GM12865 (cell line): Measurements from ENCODE around the gene ADAMTS18.
"Not testable (repeated sequence)": the region's sequence is repeated elsewhere in the genome, so short reads cannot be mapped to it uniquely, and the experiment has no call there.

ENCODE experiments used
- DNase-seq: peaks from one replicate; pipeline ENCODE4 v3.0.0; 2010; ENCODE audit warnings: low read depth
- H3K4me3 ChIP-seq: 2 replicates; pipeline ENCODE4 v1.5.1; 2011; ENCODE audit warnings: mild to moderate bottlenecking, low read depth, low read length, control low read depth
- CTCF ChIP-seq: IDR thresholded peaks from 2 replicates; pipeline ENCODE4 v1.5.1; 2011; ENCODE audit warnings: low read length, control low read depth, low read depth, inconsistent platforms; ENCODE audit not compliant: insufficient read depth; ENCODE audit errors: missing control alignments

The ADAMTS18 gene

GRCh38 chr16:77273815-77274214 lies 161.0 kb downstream of the ADAMTS18 start:
- DNase-seq, result no peak
- H3K4me3 ChIP-seq, result no peak overlapping the region
- no peak for TF ChIP-seq CTCF

- DNase-seq, result no peak
- no peak overlapping the region for H3K4me3 ChIP-seq
- no peak for TF ChIP-seq CTCF
Measured at GRCh38 chr16:77271532-77272426, 163.1 kb downstream of the ADAMTS18 start.

- not testable (repeated sequence) for DNase-seq, H3K4me3 ChIP-seq
Measured at GRCh38 chr16:77266185-77266584, 168.6 kb downstream of the ADAMTS18 start.

GRCh38 chr16:77262971-77263370 lies 171.9 kb downstream of the ADAMTS18 start:
- no peak for TF ChIP-seq CTCF
- no peak overlapping the region for H3K4me3 ChIP-seq
- DNase-seq, result no peak

- H3K4me3 ChIP-seq, result no peak overlapping the region
- DNase-seq, result no peak
- no peak for TF ChIP-seq CTCF
Measured at GRCh38 chr16:77250400-77250799, 184.4 kb downstream of the ADAMTS18 start.

GRCh38 chr16:77246150-77246549 lies 188.7 kb downstream of the ADAMTS18 start:
- TF ChIP-seq CTCF, result no peak
- no peak overlapping the region for H3K4me3 ChIP-seq
- no peak for DNase-seq

GRCh38 chr16:77242471-77242870 lies 192.4 kb downstream of the ADAMTS18 start:
- not testable (repeated sequence) for DNase-seq, H3K4me3 ChIP-seq

- DNase-seq, result no peak
- TF ChIP-seq CTCF, result no peak
- H3K4me3 ChIP-seq, result no peak overlapping the region
Measured at GRCh38 chr16:77238593-77238992, 196.2 kb downstream of the ADAMTS18 start.
